AG20443 (cell line): ENCODE results near the gene KCNK7.
A peak's percentile ranks its signal among the peaks of the same experiment; 100 is the strongest.

Experiments used
- DNase-seq: peaks from one replicate; pipeline ENCODE4 v3.0.0; 2012; ENCODE audit warnings: low spot score, mixed read lengths

KCNK7 gene

DNA sequence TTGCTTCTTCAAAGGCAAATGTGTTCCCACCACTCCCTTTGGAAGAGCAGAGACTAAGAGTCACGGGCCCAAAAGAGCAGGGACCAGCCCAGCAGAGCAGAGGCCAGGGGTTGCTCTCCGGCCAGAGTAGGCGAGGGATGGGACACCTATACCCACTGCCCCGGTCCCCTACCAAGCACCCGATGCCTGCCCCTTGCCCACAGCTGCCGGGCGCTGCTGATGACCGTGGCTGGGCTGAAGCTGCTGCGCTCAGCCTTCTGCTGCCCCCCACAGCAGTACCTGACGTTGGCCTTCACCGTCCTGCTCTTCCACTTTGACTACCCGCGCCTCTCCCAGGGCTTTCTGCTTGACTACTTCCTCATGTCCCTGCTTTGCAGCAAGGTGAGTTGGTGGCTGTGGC is 31.6 kb upstream of the KCNK7 start:
- DNase-seq: no peak

DNA sequence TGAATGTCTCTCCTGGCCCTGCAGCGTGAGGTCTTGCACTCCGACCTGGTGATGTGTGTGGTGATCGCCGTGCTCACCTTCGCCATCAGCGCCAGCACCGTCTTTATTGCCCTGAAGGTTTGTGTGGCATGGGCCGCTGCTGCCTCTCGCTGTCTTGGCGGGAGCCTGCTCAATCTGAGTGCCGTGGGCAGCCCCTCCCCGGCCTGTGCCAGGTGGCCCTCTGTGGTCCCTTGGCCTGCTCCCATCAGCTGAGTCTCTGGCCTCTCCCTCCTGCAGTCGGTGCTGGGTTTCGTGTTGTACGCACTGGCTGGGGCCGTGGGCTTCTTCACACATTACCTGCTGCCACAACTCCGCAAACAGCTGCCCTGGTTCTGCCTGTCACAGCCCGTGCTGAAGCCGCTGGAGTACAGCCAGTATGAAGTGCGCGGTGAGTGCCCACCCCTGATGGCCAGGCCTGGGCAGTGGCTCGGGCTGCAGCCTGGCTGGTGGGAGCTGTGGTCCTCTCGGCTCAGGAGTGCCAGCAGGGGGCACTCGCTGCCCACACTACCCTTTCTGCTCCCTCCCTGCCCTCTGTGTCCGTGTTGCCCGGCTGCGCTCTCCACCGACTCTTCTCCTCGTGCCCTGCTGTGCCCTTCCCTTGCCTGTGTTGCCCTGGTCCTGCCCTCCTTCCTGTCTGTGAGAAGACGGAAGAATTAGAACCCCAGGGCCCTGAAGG is 30.2 kb upstream of the KCNK7 start:
- peak; percentile 78 for DNase-seq

DNA sequence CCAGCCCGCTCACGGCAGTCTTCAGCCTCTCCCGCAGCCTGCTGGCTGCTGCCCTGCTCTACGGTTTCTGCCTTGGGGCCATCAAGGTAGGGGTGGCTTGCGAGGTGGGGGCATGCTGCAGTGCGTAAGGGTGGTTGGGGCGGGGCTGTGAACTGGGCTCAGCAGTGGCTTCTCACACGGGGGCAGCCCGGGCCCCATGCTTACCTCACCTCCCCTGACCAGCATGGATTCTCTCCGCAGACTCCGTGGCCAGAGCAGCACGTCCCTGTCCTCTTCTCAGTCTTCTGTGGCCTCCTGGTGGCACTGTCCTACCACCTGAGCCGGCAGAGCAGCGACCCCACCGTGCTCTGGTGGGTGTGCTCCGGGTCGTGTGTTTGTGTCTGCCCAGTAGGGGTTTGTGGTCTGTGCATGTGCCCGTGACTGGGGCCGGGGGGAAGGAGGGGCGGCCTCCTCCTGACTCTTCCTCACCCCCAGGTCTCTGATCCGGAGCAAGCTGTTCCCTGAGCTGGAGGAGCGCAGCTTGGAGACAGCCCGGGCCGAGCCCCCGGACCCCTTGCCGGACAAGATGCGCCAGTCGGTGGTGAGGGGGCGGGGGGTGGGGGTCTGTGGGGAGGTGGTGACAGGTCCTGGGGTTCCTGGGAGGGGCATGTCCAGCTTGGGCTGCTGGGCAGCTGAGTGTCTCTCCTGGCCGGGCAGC is 29.5 kb upstream of the KCNK7 start:
- no peak for DNase-seq

DNA sequence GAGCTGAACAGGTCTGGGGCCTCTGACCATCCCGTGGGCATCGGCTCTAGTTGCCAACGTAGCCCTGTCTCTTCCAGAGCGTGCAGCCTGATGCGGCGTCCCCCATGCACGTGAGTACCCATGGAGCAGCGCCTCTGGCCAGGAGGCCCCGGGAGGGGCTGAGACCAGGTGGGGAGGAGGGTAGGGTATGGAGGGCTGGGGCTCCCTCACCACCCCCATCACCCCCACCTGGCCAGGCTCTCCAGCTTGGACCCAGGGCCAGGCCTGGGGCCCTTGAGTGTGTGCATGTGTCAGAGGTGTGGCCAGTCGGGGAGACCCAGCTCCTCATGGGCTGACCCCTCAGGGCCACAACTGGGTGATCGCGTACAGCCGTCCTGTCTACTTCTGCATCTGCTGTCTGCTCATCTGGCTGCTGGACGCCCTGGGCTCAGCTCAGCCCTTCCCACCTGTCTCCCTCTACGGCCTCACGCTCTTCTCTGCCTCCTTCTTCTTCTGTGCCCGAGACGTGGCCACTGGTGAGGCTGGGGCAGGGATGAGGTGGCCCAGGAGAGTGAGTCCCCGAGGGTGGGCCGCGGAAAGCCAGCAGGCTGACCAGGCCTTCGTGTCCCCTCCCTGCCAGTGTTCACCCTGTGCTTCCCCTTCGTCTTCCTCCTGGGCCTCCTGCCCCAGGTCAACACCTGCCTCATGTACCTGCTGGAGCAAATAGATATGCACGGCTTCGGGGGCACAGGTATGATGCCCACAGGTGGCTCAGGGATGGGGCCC is 28.4 kb upstream of the KCNK7 start:
- DNase-seq: no peak

DNA sequence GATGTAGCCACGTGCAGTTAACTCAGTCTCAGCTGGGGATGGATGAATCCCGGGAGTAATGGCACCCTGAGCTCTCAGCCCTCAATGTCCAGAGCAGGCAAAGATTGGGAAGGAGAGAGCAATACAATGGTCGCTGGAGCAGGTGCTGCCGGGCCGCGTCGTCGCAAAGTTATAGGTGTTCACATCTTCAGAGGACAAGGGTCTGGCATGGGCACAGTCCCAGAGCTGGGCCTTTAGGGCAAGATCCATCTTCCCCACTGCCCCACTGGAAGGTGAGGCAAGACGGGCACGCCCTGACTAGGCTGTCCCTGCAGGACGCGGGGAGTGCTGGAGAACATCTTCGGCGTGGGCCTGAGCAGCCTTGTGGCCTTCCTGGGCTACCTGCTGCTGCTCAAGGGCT is 27.6 kb upstream of the KCNK7 start:
- no peak for DNase-seq

DNA sequence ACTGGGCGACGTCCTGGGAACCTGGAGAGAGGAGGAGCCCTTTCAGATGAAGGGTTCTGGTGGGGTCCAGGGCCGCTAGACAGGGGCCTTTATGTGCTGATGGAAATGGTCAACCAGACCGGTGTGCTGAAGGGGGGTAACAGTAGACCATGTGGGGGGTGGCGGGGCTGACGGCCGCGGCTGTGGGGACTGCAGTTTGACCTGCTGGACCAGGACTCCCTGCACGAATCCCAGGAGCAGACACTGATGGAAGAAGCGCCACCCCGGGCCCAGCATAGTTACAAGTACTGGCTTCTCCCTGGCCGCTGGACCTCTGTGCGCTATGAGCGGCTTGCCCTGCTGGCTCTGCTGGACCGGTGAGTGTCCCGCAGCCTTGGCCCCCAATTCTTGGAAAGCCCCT is 26.4 kb upstream of the KCNK7 start:
- DNase-seq: no peak

DNA sequence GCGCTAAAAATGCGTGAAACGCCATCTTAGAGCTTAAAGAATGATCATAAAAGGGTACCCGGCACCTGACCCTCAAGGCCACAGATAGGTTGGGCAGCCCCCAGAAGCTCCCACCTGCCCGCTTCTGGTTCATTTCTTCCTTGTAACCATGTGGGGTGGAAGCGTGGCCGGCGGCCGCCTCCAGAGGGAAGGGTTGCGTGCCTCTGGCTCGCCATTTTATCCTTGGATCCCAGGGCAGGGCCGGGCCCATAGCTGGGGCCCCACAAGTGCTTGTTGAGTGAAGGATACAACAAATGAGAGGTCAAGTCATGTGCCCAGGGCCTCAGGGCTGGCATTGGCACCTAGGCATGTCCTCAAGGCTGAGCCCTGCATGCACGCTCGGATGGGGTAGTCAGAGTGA is 25.9 kb upstream of the KCNK7 start:
- DNase-seq: no peak

DNA sequence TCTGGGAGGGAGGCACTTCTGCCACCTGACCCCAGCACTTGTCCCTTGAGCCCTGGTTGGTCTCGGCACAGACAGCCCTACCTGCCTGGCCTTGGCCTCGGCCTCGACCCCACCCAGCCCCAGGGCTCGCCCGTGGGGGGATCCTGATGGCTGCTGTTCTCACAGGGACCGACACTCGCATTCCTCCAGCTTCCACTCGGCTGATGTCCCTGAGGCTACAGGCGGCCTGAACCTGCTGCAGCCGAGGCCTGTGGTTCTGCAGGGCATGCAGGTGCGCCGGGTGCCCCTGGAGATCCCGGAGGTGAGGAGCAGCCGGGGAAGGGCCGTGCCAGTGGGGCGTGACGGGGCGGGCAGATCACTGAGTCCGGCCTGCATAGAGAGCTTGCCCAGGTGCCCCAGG is 25.1 kb upstream of the KCNK7 start:
- DNase-seq: no peak

DNA sequence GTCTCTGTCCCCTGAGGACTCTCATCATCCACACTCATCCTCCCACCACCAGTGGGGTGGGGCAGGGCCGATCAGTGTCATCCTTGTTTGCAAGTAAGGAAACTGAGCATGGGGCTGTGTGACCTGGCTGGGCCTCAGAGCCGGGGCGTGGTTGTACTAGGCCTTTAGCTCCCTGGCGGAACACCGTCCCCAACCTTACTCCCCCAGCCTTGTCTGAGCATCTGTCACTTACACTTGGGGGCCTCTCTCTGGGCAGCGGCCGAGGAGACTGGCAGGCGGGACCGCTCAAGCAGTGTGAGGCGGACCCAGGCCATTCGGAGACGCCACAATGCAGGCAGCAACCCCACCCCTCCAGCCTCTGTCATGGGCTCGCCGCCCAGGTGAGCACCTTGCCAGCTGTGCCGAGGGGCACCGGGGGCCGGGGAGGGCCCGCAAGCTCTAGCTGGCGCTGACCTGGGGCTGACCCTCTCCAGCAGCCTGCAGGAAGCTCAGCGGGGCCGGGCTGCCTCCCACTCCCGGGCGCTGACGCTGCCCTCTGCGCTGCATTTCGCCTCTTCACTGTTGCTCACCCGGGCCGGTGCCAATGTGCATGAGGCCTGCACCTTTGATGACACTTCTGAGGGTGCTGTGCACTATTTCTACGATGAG is 23.8 kb upstream of the KCNK7 start:
- no peak for DNase-seq

DNA sequence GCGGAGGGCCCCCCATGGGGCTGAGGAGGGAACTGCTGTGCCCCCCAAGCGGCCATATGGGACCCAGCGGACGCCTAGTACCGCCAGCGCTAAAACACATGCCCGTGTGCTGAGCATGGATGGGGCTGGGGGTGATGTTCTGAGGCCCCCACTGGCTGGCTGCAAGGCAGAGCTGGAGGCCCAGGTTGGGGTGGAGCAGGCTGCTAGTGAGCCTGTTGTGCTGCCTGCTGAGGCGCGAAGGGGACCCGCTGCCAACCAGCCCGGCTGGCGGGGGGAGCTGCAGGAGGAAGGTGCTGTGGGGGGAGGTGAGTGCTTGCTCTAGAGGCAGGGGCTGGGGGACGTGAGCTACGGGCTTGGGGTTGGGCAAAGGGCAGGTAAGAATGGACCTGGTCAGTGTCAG is 23.2 kb upstream of the KCNK7 start:
- DNase-seq: no peak

DNA sequence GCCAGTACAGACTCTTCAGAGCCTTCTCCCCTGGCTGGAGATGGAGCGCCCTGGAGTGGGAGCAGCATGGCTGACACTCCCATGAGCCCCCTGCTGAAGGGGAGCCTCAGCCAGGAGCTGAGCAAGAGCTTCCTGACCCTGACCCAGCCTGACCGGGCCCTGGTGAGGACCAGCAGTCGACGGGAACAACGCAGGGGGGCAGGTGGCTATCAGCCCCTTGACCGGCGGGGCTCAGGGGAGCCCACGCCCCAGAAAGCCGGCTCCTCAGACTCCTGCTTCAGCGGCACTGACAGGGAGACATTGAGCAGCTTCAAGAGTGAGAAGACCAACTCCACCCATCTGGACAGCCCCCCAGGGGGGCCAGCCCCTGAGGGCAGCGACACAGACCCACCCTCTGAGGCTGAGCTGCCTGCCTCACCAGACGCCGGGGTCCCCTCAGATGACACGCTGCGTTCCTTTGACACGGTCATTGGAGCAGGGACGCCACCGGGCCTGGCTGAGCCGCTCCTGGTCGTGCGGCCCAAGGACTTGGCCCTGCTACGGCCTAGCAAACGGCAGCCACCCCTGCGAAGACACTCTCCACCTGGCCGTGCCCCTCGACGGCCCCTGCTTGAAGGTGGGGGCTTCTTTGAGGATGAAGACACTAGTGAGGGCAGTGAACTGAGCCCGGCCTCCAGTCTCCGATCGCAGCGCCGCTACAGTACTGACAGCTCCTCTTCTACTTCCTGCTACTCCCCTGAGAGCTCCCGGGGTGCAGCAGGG is 22.6 kb upstream of the KCNK7 start:
- DNase-seq: no peak

DNA sequence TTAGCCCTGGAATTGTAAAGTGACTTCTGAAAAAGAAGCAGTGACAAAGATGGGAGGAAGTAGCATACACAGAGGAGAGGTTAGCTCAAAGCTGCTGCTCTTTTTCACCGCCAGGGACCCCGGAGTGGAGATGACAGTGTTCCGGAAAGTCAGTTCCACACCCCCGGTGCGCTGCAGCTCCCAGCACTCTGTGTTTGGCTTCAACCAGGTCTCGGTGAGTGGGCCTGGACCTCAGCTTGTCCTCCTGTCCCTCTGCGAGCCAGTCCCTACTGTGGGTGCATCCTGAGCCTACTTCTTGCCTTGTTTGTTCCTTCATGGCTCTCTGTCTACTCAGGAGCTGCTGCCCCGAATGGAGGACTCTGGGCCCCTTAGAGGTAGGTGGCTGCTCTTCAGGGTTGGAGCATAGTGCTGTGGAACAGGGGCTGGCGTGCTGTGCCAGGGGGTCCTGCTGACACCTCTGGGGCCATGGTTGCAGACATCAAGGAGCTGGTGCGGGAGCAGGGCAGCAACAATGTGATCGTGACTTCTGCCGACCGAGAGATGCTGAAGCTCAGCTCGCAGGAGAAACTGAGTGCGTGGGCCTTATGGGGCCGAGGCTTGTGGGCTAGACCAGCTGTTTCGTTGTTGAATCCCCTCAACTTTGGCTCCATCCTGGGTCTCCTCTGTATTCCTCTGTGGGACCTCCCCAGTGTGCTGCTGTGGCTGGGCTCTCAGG is 21.7 kb upstream of the KCNK7 start:
- DNase-seq: no peak

DNA sequence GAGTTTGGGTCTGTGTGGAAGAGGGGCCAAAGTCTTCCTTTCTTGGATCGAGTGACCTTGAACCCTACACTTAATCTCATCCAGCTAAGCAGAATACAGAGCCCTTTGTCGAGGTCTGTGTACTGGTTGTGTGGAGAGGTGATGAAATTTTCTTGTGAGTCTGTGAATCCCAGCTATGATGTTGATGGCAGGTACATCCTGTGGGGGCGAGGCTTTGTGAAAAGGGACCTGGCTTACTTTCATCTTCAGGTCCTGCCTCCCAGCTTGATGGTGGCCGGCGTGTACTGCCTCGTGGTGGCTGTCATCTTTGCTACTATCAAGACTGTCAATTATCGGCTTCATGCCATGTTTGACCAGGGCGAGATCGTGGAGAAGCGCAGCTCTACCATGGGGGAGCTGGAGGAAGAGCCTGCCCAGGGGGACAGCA is 21.0 kb upstream of the KCNK7 start:
- no peak for DNase-seq

DNA sequence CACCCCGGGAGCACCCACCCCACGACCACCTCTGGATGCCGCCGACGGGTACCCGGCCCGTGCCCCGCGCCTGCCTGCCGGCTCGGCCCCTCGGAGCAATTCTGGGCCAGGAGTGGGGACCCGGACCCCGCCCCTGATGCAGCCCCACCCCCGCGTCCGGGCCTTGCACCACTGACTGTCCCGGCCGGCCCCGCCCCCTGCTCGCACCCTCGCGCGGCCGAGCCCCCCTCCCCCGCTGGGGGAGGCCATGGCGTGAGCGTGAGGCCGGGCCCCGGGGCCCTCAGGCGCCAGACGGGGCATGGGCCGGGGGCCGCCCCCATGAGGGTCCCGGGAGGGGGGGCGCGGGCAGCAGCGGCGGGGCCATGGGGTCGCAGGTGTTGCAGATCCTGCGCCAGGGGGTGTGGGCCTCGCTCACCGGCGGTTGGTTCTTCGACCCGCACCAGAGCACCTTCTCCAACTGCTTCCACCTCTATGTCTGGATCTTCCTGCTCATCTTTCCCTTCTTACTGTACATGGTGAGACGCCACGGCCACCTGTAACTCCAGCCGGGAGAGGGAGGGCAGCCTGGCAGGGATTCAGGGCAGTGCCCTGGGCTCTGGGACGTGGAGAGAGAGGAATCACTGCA is 20.5 kb upstream of the KCNK7 start:
- DNase-seq: peak; percentile 73

DNA sequence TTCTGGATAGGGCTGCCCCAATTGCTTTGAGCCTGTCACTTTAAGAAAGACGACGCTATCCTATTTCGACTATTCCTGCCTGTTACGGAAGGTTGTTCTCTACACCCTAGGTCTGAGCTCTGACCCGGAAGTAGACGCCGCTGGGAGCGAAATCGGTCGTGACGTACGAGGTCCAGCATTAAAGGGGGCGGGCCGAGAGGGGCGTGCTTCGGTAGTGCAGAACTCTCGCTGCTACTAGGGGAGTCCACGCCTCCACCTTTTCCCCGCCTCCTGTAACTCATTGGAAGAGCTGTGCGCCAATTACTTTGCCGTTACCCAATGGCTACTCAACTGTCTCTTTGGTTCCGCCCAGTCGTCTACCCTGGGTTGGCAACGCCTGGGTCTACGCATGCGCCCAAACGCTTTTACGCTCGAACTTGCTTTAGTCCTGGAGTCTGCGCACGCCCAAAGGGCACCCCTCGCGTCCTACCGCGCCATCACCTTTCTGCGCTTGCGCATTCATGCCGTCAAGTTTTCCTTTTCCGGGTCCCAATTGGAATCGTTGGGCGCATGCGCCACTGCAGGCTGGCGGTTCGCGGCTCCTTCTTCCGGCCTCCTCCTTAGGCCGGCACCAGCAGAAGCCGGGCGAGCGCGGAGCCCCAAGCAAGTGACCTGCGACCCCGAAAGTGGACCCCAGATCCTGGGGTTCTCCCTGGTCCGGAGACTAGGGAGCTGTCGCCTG is 19.8 kb upstream of the KCNK7 start, which contains the start of gene PCNX3:
TSS of gene PCNX3 (plus strand) at position 548 of the 721 bp plus-strand sequence. CDS start 536 bp downstream, outside the sequence.
- DNase-seq: peak; percentile 100

DNA sequence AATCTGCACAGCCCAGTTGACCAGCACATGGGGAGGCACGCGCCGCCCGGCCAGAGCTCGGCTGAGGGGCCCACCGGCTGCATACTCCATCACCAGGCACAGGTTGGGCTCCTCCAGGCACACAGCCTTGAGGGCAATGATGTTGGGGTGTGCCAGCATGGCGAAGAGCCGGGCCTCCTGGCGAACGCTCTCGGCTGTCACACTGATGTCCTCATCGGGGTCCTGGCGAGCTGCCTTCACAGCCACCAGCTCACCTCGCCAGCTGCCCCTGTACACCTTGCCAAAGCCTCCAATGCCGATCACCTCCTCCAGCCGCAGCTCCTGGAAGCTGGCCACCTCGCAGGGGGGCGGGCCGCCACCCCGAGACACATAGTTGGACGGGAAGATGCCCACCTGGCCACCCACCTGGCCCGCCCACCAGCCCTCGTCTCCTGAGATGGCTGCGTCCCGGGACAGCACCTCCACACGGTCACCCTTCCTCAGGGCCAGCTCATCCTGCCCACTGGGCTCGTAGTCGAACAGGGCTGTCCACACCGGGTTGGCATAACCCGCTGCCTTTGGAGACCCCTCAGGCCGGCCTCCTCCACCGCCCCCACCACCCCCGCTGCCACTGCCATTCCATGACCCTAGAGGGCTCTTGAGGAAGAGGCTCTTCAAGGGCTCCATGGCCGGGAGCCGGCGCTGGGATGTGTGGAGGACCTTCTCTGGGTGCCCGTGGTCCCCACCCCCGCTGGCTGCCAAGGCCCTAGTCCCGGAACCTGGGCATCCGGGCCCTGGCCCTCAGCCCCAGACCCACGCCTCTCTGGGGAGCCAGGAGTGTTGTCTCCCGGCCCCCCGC is 17.7 kb upstream of the KCNK7 start:
- DNase-seq: no peak

DNA sequence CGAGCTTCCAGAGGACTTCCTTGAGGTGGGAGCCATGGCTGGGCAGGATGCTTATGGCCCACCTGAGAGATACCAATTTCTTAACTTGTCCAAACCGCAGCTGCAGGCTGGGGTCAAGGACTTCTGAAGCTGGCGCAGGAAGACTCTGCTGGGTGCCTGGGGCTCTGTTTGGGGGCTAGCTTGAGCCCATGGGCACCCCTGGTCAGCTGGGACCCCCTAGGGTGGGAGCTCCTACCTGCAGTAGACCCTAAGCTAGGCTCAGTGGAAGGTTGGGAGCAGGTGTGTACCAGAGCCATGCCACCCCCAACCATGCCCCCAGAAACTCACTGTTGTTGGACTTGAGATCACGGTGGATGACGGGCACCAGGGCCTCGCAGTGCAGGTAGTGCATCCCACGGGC is 17.1 kb upstream of the KCNK7 start:
- no peak for DNase-seq

DNA sequence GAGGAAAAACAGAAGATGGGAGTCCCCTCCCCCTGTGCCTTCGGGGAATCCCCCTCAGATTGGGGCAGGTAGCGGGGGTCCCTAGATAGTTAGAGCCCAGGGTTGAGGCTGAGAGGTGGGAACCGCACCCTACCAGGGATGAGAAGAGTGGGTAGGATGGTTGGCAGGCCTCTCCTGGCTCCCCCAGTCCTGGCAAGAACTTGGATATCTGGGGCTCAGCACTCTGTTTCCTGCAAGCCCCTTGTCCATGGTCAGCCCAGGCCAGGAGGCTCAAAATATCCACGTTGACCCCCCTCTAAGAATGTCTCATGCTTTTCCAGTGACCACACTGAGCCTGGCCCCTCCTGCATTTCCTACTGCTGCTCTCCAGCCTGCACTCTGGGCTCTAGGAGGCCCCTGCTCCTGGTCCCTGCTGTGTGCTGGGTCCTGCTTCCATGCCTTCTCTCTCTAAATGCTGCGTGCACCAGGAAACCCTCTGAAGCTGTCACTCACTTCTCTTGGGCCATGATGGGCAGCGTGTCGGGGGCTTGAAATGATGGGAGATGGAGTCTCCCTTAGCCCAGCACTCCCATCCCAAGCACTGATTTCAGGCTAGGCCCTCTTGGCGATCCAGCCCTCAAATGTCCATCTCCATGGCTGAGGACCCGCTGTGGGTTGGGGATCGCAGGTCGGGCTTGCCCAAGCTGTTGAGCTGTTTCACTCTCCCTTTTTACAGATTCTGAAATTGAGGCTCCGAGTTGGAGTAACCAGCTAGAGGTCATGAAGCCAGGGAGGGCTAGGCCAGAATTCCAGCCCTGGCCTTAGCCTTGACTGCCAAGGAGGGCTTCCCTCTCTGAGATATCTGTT is 16.4 kb upstream of the KCNK7 start:
- DNase-seq: no peak
